ENCODE measurements around the gene MYH9.
A peak's percentile ranks its signal among the peaks of the same experiment; 100 is the strongest.

MYH9 gene

DNA sequence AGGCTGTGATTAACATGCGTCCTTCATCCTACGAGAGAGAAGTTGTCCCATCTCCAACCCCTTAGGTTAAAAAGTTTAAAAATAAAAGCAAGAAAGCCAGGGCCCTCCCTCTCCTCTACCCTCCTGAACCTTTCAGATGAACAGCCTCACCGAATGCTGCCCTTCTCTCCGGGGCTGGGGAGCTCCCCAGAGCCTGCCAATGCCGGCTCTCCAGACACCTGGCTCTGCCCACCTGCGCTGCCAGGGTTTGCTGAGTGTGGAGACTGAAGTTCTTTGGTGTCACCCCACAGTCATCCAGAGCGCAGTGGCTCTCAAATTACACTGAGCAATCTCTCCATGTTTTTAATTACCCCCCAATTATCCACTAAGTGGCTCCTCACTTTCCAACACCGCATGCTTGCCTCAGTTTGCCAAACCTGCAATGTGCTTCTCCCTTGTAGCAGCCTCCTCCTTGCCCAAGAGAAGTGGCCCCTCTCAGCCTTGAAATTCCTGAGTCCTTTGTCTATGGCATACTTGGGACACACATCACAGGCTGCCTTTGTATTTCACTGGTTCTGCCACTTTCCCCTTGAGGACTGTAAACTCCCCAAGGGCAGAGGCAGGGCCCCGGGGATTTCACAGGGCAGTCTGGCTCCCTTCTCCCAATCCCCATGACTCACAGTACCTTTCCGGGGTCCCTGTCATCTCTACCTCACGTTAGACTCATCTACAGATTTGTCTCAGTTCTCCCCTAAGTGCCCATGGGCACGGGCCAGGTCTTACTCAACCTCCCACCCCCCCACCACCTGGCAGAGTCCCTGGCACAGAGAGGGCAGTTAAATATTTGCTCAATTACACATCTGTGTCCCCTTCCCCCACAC is 2.0 kb downstream of the MYH9 start:
- DNase-seq, result no peak

DNA sequence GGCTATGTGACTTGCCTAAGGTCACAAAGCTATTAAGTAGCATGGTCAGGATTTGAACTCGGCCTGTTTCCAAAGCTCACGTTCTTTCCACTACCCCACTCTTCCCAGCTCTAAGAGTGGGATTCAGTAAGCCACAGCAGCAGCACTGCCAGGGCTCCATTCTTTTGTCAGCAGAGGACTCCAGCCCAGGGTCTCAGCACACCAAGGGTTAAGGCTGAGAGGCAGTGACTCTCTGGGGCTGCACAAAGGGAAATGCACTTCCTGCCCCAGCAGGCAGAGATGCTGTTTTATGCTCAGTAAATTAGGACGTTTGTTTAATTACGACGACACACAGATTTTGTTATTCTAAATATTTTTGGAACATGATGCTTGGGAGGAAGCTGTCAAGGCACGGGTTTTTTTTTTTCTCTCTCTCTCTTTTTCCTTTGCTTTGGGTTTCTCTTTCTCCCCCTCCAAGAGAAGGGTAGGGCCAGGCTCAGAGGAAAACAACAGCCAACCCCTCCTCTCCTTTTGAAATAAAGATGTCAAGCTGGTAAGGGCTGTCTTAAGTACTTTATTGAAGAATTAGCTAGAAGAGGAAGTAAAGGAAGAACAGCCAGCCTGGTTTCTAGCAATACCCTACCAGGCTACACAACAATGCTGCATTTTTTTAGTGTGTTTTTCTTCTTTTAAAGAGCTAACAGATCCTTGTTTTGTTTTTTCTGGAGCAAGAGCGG is 2.8 kb downstream of the MYH9 start:
- DNase-seq, result no peak

GRCh38 chr22:36383110-36383581 is 4.6 kb downstream of the MYH9 start:
- DNase-seq, result no peak

DNA sequence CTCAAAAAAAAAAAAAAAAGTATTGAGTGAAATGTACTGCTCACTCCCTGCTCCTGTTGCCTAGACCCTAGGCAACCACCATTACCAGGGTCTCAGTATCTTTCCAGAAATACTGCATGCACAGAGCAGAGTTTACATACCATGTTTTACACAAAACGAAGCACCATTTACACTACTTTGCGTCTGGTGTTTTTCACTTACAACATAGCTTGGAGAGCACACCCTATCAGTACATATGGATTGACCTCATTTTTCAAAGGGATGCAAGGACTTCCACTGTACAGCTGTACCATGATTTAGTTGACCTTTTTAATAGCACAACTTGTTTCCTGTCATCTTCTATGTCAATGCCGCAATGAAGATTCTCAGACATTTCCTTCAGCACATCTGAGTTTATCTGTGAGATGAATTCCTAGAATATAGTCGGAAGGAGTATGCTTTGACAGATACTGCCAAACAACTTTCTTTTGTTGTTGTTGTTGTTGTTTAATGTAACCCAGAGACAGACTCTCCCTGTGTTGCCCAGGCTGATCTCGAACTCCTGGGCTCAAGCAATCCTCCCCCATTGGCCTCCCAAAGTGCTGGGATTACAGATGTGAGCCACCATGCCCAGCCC is 6.1 kb downstream of the MYH9 start:
- no peak for DNase-seq

GRCh38 chr22:36379593-36380361 is 8.0 kb downstream of the MYH9 start:
- no peak for DNase-seq

GRCh38 chr22:36378869-36379217 is 8.9 kb downstream of the MYH9 start:
- DNase-seq, result no peak

- DNase-seq, result no peak
These were observed 9.5 kb downstream of the MYH9 start for GRCh38 chr22:36378080-36378868.

- DNase-seq, result no peak
These were observed 10.6 kb downstream of the MYH9 start for GRCh38 chr22:36377022-36377631.

GRCh38 chr22:36376265-36376664 is 11.5 kb downstream of the MYH9 start:
- no peak for DNase-seq

- DNase-seq, result no peak
These were observed 12.4 kb downstream of the MYH9 start for GRCh38 chr22:36375071-36375980.

DNA sequence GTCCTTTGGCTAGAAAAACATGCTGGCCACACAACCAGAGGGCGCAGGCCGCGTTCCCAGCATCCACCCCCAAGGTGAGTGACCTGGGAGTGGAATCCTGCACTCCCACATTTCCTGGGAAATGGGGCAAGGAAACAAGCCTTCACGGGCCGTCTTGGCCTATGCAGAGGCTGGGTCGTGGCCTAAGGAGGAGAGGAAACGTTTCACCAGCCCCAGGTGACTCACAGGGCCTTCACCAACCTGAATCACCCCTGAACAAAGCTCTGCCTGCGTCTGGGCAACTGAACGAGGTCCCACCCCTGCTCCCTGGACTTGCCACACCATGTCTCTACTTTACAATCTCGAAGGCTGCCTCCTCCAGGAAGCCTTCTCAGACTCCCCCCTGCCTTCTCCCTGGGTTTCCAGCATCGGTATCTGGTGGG is 13.2 kb downstream of the MYH9 start:
- no peak for DNase-seq

DNA sequence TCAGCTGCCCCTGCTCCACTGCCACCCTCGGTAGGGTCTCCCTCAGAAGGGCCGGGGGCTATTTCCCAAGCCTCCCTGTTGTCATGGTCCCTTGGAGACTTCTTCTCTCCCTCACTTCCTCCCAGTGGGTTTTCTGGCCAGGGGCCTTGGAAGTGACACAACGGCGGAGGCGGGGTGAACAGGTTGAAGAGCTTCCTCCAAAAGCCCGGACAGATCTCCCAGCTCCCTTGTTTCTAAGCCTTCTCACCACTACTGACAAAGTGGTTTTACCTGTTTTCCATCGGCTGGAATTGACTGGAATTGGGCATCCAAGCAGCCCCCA is 14.5 kb downstream of the MYH9 start:
- DNase-seq, result no peak

- no peak for DNase-seq
These were observed 15.8 kb downstream of the MYH9 start for GRCh38 chr22:36371920-36372319.

DNA sequence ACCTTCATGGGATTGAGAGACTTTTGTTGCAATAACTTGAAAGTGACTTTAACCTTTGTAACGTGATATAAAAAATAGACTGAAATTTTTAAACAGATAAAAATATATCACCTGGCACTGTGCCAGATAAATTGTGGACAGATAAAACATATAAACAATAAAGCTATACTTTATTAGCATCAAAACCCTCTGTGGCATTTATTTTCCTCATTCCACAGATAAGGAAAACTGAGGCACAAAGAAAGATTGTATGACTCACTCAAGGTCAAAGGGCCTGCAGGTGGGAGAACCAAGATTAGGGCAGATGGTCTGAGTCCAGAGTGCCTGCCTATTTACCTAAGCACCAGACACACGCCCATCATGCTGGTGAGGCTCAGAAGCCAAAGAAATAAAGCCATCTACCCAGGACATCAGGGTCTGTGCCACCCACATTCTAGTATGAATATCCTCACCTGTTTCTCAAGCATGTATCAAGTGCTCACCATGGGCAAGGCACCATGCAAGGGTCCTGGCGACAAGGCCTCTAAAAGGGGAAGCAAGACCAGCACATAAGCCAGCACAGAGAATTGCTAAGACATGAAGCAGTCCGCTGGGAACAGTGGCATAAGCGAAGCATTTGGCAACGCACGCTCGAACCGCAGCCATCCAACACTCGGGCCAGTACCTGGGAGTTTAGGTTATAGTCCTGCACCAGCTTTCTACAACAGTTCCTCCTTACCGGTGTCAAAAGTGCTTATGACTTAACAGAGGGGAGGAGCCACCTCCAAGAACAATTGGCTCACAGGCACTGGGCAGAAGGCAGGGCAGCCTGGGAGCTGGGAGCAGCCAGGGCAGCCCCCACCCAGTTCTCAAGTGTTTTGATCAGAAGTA is 17.6 kb downstream of the MYH9 start:
- peak in 1 of 2 experiments; percentile 14 for DNase-seq

DNA sequence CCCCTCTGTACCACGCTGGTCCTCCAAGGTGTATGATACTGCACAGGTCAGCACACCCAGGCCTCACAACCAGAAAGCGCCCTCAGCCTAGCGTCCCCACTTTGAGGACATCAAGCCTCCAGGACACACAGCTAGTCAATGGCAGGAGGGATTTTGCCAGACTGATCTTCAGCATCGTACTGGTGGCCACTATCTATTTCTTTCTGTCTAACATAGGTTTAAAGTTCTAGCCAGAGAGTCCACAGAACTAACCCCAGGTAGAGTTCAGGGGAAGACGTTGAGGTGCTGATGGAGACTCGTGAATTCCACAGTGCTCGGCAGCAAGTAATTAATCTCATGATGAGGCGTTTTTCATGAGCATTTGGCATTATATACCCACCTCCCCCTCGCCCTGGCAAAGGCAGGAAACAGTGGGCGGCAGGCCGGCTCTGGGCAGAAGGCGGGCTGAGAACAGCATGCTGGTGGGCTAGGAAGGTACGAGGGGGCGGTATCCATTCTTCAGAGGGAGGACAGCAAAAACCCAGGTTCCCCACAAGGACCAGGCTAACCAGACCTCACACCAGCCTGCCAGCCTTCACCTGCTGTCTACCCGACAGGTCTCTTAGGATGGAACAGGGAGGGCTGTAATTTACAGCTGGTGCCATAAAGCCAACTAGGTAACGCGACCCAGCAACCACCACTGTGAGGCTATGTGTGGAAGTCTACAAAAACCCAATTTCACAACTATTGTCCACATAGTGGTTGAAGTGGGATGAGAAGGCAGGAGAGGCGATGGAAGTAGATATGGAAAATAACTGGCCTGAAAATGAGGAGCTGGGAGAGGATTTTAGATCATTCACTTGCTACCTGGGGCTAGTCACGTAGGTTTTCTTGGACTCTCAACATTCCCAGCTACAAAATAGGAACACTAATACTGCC is 18.5 kb downstream of the MYH9 start:
- no peak for DNase-seq

DNA sequence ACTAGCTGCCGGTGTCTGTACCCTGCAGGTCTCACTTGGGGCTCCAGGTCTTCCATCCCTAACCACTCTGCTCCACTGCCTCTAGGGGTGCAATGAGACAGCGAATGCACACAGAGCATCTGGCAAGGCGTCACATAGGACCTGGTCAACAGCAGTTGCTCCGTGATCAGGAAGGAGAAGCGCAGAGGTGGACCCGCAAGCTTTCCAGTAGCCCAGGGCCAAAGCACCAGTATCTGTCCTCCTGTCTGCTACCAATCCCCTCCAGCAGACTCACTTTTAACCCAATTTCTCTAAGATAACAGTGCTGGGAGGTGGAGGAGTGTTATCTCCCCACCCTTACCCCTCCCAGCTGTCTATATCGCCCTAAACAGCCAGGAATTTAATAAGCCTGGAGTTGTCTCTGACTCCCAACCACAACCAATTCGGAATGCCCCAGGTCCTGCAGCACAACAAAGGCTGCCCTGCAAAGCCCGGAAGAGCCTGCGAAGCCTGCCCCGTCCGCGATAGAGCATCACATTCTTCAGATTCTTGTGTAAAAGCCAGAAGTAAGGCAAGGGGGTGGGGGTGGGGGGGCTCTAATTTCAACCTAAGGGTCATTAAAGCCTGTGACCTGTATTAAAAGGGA is 19.3 kb downstream of the MYH9 start:
- DNase-seq, result no peak

GRCh38 chr22:36367479-36367878 is 20.3 kb downstream of the MYH9 start:
- DNase-seq, result no peak

DNA sequence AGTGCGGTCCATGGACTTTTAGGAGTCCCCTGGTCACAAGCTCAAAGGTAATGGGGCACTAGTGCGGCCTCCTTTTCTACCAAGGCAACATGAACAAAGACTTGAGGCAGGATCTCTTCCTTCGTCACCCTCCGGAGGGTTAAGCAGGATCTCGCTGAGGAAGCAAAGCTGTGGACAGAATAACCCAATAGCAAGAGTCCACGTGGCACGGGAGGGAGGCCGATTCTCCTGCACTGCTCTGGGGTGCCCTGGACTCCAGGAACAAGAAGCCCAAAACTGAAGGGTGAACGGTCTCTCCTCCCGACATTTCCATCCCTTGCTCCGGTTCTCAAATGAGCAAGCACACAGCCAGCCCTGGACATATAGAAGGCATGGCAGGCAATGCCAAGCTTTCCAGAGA is 20.7 kb downstream of the MYH9 start:
- no peak for DNase-seq
